ENCODE results near the gene GRIA3. TPM values are rescaled to one million over a fixed set of nuclear protein-coding genes. Genes with fewer than 3 reads are reported as not detected.

The GRIA3 gene
- total RNA-seq: not detected in 2 replicates

GRCh38 chrX:123184219-123184865 is at the start of gene GRIA3:
Gene GRIA3, plus strand, starts transcription at chrX:123184278. Its CDS starts 258 bp downstream, at chrX:123184536.
- intact Hi-C loops (cut with micrococcal nuclease): no loop called here

DNA sequence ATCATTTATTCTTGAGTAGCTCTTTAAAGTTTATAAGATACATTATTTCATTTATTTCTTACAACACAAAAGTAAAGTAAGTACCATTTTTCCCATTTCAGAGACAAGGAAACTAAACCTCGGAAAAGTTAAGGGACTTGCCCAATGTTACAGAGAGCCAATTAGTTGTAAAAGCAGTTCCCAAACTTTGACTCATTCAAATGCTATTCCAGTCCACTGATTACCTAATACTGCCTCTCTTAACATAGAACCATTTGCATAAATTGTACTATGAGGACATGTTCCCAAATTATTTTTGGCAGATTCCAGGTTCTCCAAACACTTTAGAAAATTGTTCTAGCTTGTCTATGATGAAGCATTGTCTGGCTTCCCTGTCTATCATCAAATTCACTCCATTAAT is 45.6 kb upstream of the GRIA3 start:
- intact Hi-C loops (cut with micrococcal nuclease): no loop called here

- intact Hi-C loops (cut with micrococcal nuclease): no loop called here
Observed at GRCh38 chrX:123140454-123140853, 43.6 kb upstream of the GRIA3 start.

- intact Hi-C loops (cut with micrococcal nuclease): no loop called here
Observed at GRCh38 chrX:123140904-123141303, 43.2 kb upstream of the GRIA3 start.

DNA sequence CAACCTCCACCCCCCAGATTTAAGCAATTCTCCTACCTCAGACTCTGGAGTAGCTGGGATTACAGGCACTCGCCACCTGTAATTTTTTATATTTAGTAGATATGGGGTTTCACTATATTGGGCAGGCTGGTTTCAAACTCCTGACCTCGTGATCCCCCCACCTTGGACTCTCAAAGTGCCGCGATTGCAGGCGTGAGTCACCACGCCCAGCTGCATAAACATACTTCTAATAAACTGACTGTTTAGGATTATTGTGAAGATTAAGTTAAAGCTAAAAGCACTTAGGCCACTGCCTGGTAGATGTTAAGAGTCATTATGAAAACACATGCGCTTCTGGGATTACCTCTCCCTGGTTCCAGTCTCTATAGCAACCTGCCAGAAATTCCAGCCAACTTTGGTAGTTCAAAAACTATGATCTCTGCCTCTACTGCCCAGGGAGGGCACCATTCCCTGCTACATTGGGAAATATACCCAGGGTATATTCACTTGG is 30.2 kb upstream of the GRIA3 start:
- intact Hi-C loops (cut with micrococcal nuclease): no loop called here

GRCh38 chrX:123155327-123155726 is 28.8 kb upstream of the GRIA3 start:
- intact Hi-C loops (cut with micrococcal nuclease): no loop called here

GRCh38 chrX:123157586-123157985 is 26.5 kb upstream of the GRIA3 start:
- intact Hi-C loops (cut with micrococcal nuclease): no loop called here

DNA sequence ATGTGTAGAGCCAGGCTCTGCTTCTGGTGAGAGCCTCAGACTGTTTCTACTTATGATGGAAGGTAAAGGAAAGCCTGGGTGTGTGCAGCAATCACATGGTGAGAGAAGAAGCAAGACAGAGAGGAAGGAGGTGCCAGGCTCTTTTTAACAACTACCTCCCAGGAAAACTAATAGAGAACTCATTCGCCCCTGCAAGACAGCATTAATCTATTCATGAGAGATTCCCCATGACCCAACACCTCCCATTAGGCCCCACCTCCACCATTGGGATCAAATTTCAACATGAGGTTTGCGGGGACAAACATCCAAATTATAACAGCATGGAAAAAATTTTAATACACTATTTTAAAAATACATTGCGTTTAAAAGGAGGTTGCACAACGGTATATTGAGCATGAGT is 24.7 kb upstream of the GRIA3 start:
- intact Hi-C loops (cut with micrococcal nuclease): no loop called here

DNA sequence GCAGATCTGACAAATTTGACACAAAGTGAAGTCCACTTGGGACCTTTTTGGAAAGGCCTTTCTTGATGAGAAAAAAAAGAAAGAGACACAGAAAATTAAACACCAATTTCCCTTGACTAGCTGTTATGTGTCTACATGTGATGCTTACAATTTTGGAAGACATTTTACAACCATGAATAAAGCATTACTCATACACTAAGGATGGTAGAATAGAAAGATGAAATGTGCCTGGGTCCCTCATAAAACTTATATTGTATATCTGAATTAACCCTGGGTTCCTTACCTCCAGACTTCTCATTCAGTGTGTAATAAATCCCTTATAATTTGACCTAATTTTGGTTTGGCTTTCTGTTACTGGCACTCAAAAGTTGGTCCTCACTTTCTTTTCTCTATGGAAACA is 16.5 kb upstream of the GRIA3 start:
- intact Hi-C loops (cut with micrococcal nuclease): no loop called here

GRCh38 chrX:123169247-123169901 is 14.7 kb upstream of the GRIA3 start:
- intact Hi-C loops (cut with micrococcal nuclease): no loop called here

DNA sequence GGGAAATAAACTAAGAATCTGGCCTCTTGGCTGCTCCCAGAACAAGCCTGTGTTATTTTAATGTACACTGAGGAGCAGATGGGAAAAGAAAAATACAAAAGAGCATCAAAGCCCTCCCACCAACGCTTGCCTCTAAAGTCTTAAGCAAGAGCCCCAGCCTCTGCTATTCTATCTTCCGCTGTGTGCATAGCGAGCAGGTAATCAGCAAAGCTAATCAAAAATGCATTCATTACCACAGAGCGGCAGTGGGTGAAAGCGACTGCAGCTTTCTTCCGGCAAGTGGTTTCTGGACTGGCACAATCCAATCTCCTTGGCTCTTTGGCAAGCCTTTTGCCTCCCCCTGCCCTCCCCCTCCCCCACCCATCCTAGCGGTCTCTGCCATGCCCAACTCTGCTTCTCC is 13.5 kb upstream of the GRIA3 start:
- intact Hi-C loops (cut with micrococcal nuclease): no loop called here

DNA sequence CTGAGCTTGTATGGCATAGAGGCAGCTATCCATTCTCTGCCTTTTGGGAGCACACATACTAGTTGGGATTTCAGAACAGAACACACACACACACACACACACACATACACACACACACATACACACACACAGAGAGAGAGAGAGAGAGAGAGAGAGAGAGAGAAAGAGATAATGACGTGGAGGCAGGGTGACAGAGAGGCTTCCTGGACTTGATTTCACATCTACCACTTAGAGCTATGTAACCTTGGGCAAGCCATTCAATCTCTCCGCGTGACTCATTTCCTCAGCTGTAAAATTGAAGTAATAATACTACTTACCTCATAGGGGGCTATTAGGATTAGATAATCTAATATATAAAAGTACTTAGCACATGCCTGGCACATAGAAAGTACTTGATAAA is 12.3 kb upstream of the GRIA3 start:
- intact Hi-C loops (cut with micrococcal nuclease): no loop called here

DNA sequence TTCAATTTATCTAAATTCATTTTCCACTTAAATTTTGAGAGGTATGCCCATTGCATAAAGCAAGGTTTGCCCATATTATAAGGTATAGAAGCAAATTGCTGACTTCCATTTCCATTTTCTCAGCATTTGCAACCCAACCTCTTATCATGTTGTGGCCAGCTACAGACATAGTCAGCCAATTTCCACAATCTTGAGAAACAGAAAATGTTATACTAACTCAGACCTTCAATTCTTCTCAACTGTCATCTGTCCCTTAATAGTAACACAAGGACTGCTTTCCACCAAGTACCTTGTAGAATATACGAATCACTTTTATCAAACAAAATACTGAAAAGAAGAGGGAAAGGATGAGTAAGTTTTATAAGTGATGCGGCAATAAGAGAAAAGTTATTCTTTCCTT is 11.2 kb upstream of the GRIA3 start:
- intact Hi-C loops (cut with micrococcal nuclease): no loop called here

DNA sequence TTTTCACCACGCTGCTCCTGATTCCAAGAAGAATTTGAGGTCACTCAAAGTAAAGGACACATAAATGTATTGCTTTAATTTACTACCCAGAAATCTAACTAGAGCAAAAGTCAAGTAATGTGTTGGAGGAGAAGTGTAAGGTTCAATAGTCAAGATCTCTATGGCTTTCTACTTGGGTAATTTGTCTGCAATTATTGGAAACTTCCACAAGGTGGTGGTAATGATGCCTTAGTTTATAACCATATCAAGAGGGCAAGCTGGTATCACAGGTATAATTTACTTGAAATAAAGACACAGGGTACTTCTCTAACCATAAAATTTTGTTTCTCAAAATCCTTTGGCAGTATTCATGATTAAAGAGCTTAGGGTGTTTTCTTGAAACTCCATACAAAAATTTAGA is 10.2 kb upstream of the GRIA3 start:
- intact Hi-C loops (cut with micrococcal nuclease): no loop called here

- intact Hi-C loops (cut with micrococcal nuclease): no loop called here
Observed at GRCh38 chrX:123175366-123176122, 8.5 kb upstream of the GRIA3 start.

DNA sequence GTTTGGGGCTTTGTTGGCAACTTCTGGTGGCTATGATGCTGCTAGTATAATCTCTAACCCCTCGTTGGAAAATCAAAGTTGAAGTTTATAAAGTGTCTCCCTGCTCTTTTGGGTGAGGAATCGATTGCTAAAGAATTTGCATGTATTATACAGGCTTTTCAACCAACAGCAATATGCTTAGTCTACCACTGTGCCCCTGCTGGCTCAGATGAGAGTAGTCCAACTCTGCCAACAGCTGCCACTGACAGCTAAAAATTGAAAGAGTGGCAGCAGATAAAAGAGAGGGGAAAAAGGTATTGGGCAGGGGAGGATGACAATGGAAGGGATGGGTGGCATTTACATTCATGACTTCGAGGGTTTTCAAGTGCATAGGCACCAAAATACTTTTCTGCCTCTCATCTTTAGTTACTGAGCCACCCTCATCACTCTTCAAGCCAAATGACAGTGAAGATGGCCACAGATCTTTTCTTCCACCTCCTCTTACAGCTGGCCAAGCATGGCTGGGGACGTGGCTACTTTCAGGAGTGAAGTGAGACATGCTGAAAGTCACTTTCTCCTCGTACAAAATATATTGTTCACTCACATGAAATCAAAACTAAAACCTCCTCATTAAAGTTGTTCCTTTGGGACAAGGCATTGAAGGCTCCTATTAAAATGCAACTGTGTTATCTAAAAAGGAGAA is 2.7 kb upstream of the GRIA3 start:
- intact Hi-C loops (cut with micrococcal nuclease): no loop called here

- intact Hi-C loops (cut with micrococcal nuclease): no loop called here
Observed at GRCh38 chrX:123184866-123185276, 793 bp downstream of the GRIA3 start.

DNA sequence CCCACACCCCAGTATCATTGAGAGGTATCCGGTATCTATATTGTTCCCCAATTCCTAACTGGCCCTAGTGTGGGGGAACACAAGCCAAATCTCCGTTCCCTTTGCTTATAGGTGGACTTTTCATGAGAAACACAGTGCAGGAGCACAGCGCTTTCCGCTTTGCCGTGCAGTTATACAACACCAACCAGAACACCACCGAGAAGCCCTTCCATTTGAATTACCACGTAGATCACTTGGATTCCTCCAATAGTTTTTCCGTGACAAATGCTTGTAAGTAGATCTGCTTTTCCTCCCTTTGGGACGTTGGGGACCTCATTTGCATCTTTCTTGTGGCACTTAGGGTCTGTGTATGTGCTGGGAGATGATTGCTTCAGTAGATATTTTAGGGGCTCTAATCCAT is 1.6 kb downstream of the GRIA3 start:
- intact Hi-C loops (cut with micrococcal nuclease): no loop called here

GRCh38 chrX:123186801-123187200 is 2.7 kb downstream of the GRIA3 start:
- intact Hi-C loops (cut with micrococcal nuclease): no loop called here

DNA sequence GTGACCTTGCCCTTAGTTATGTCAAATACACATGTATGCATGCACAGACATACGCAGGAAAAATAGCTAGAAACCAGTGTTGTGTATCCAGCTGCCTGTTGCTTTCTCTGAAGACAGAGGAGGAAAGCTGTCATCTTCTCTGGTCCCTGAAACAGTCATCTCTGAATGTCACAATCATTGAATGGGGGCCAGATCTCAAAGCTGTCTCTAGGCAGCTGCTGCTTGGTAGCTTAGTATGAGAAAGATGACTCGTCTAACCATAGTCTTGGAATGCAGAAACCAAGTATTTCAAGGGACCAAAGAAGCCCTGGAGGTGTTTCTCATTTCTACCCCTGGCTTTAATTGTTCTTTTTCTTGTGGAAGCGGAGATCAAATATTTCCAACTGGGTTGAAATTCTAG is 4.0 kb downstream of the GRIA3 start:
- intact Hi-C loops (cut with micrococcal nuclease): no loop called here

GRCh38 chrX:123189338-123189737 is 5.3 kb downstream of the GRIA3 start:
- intact Hi-C loops (cut with micrococcal nuclease): no loop called here

- intact Hi-C loops (cut with micrococcal nuclease): no loop called here
Observed at GRCh38 chrX:123190096-123190495, 6.0 kb downstream of the GRIA3 start.
